ENCODE measurements around the gene CLEC4M.

DNA sequence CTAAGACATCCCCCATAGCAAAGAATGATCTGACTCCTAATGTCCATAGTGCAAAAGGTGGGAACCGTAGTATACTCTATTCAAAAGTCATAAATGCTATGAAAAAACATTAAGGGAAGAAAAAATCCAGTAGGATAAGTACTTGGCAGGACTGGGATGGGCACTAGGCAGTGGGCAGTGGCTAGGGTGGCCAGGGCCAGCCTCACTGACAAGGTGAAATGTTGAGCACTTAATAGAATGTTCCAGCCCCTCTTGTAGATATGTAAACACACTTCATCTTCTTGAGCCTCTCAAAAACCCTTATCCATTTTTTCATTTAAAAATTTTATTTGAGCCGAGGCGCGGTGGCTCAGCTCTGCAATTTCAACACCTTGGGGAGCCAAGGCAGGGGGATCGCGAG lies 29.7 kb upstream of the CLEC4M start:
- TF ChIP-seq, protein P1, sequence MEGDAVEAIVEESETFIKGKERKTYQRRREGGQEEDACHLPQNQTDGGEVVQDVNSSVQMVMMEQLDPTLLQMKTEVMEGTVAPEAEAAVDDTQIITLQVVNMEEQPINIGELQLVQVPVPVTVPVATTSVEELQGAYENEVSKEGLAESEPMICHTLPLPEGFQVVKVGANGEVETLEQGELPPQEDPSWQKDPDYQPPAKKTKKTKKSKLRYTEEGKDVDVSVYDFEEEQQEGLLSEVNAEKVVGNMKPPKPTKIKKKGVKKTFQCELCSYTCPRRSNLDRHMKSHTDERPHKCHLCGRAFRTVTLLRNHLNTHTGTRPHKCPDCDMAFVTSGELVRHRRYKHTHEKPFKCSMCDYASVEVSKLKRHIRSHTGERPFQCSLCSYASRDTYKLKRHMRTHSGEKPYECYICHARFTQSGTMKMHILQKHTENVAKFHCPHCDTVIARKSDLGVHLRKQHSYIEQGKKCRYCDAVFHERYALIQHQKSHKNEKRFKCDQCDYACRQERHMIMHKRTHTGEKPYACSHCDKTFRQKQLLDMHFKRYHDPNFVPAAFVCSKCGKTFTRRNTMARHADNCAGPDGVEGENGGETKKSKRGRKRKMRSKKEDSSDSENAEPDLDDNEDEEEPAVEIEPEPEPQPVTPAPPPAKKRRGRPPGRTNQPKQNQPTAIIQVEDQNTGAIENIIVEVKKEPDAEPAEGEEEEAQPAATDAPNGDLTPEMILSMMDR (conservative IDR thresholded peaks at IDR 0.05; ENCODE audit: low read length): no peak
- TF ChIP-seq EZH2phosphoT487 (IDR thresholded peaks at IDR 0.05; ENCODE audit: borderline replicate concordance, low read depth, low read length): no peak

Measured in OCI-LY7 (cell line).